Endothelial cell of umbilical vein (primary cell): ENCODE data around the gene SMTNL2. TPM values are rescaled to one million over a fixed set of nuclear protein-coding genes. Genes with fewer than 3 reads are reported as not detected.
"Not testable (repeated sequence)": the region's sequence is repeated elsewhere in the genome, so short reads cannot be mapped to it uniquely, and the experiment has no call there.

Experiments
- BruUV-seq: library from RNA; stranded (reverse); fragments of 400-500 nt; replicated peaks from 2 replicates; lab custom pipeline; 2021; lab: Mats Ljungman, UMichigan
- CTCF ChIA-PET: fragments of 300-600, 350-600 bp; sonication (Branson Sonifier 250); formaldehyde crosslinking; loops from one replicate; lab custom pipeline; 2021; ENCODE audit warnings: antibody characterized with exemption, inconsistent platforms; lab: Charles Lee
- POLR2A ChIA-PET: fragments of 300-600, 350-600 bp; sonication (Branson Sonifier 250); formaldehyde crosslinking; loops from one replicate; lab custom pipeline; 2021; ENCODE audit warnings: antibody characterized with exemption, inconsistent platforms; lab: Charles Lee
- DNase-seq: peaks from one replicate; pipeline ENCODE4 v3.0.0-alpha.2; 2011; ENCODE audit warnings: low read depth, low spot score
- FAIRE-seq: peaks from 2 replicates; lab custom pipeline; 2011; peaks lifted over from hg19 to GRCh38; lab: Jason Lieb, UNC
- H2AFZ ChIP-seq: 2 replicates; pipeline ENCODE4 v1.6.0; 2012; ENCODE audit warnings: low read depth, low read length, control low read depth, inconsistent platforms
- H3K27ac ChIP-seq: 2 replicates; pipeline ENCODE4 v1.5.1; 2011; ENCODE audit warnings: low read depth, mild to moderate bottlenecking, control low read depth, low read length, moderate library complexity; ENCODE audit not compliant: insufficient read depth
- H3K27me3 ChIP-seq, 2 experiments: 2 replicates each; pipeline versions ENCODE4 v1.6.0 to v1.6.1; 2011; ENCODE audit warnings: low read length in 2 of 2, mixed read lengths in 1 of 2; ENCODE audit not compliant: control insufficient read depth in 2 of 2, insufficient read depth in 2 of 2
- H3K36me3 ChIP-seq, 2 experiments: 2 replicates in 1 of 2; 3 replicates in 1 of 2; pipeline ENCODE4 v1.5.1; 2011; ENCODE audit warnings: low read length in 2 of 2, mild to moderate bottlenecking in 1 of 2, moderate library complexity in 1 of 2; ENCODE audit not compliant: control insufficient read depth in 2 of 2, insufficient read depth in 2 of 2; ENCODE audit errors: extremely low read depth in 1 of 2
- H3K4me1 ChIP-seq: 3 replicates; pipeline ENCODE4 v1.5.1; 2011; ENCODE audit warnings: mild to moderate bottlenecking, low read length; ENCODE audit not compliant: control insufficient read depth, insufficient read depth; ENCODE audit errors: extremely low read depth
- H3K4me2 ChIP-seq: 2 replicates; pipeline ENCODE4 v1.6.1; 2011; ENCODE audit warnings: low read length, control low read depth, mixed read lengths; ENCODE audit not compliant: insufficient read depth
- H3K4me3 ChIP-seq, 3 experiments: fragments of 200-600 bp in 1 of 3; sonication (generic), shearing (Covaris generic) in 1 of 3; replicated peaks in 1 of 3; 2 replicates each; pipeline ENCODE4 v1.5.1; 2011 to 2016; ENCODE audit warnings: control low read depth in 3 of 3, low read length in 3 of 3, mild to moderate bottlenecking in 2 of 3, inconsistent platforms in 1 of 3, low read depth in 1 of 3, moderate library complexity in 1 of 3; ENCODE audit not compliant: insufficient read depth in 1 of 3
- H3K79me2 ChIP-seq: 2 replicates; pipeline ENCODE4 v1.6.0; 2012; ENCODE audit warnings: low read length, inconsistent platforms; ENCODE audit not compliant: control insufficient read depth, insufficient read depth
- H3K9ac ChIP-seq: replicated peaks from 2 replicates; pipeline ENCODE3; 2011; ENCODE audit warnings: low read length, control low read depth; ENCODE audit not compliant: insufficient read depth; ENCODE audit errors: extremely low read depth
- H3K9me1 ChIP-seq: replicated peaks from 3 replicates; pipeline ENCODE4 v1.6.0; 2011; ENCODE audit warnings: mild to moderate bottlenecking, low read length; ENCODE audit not compliant: control insufficient read depth, insufficient read depth; ENCODE audit errors: extremely low read depth
- H3K9me3 ChIP-seq: replicated peaks from 2 replicates; pipeline ENCODE4 v1.5.1; 2012; ENCODE audit warnings: low read length, inconsistent platforms; ENCODE audit not compliant: control insufficient read depth, insufficient read depth
- H4K20me1 ChIP-seq: replicated peaks from 2 replicates; pipeline ENCODE3; 2011; ENCODE audit warnings: mild to moderate bottlenecking, low read length; ENCODE audit not compliant: control insufficient read depth, insufficient read depth; ENCODE audit errors: extremely low read depth
- EZH2 ChIP-seq: IDR thresholded peaks from 2 replicates; pipeline ENCODE4 v1.6.1; 2012; ENCODE audit warnings: borderline replicate concordance, low read depth, mild to moderate bottlenecking, moderate library complexity, low read length, inconsistent platforms; ENCODE audit not compliant: severe bottlenecking
- JUN ChIP-seq: IDR thresholded peaks from 2 replicates; pipeline ENCODE4 v1.6.1; 2011; ENCODE audit warnings: borderline replicate concordance, low read depth; ENCODE audit not compliant: insufficient read length, insufficient read depth
- MAX ChIP-seq: IDR thresholded peaks from 2 replicates; pipeline ENCODE4 v1.6.1; 2011; ENCODE audit not compliant: insufficient read depth, insufficient read length
- MYC ChIP-seq: IDR thresholded peaks from one replicate; pipeline ENCODE4 v1.6.1; 2011; ENCODE audit warnings: mild to moderate bottlenecking, low read depth, low read length
- POLR2A ChIP-seq: IDR thresholded peaks from 2 replicates; pipeline ENCODE4 v1.6.1; 2012; ENCODE audit warnings: low read depth, mild to moderate bottlenecking, control low read depth, low read length
- POLR2AphosphoS5 ChIP-seq: IDR thresholded peaks from 2 replicates; pipeline ENCODE4 v1.6.1; 2012; ENCODE audit warnings: low read depth, mild to moderate bottlenecking, control low read depth, low read length, moderate library complexity; ENCODE audit not compliant: insufficient read depth
- dilution Hi-C: fragments of 300-500 bp; cut with MboI; formaldehyde crosslinking; loops from one replicate; pipeline ENCODE4 v1.15.0; 2019; ENCODE audit warnings: low sequenced_read_pairs; ENCODE audit not compliant: extremely low pct_ligation_motif_present
- intact Hi-C: fragments of 100-400 bp; cut with micrococcal nuclease; formaldehyde crosslinking; loops from one replicate; pipeline ENCODE4 v1.10.0; 2022
- polyA plus RNA-seq, 4 experiments: library from polyadenylated mRNA; depleted of rRNA in 3 of 4; stranded (reverse) in 3 of 4; unstranded in 1 of 4; fragments of >200 nt; gene quantifications; 2 replicates each; pipeline versions ENCODE4 v1.2.1 to v1.2.3, GENCODE V29; 2011 to 2012; ENCODE audit warnings: missing spikeins in 1 of 4
- total RNA-seq: library from RNA; stranded (reverse); gene quantifications from 2 replicates; pipeline ENCODE4 v1.2.3, GENCODE V29; 2021

SMTNL2 gene
- total and polyA plus RNA-seq, 2 donors (not counting 3 experiments of a cell fraction or from before 2014, with no cell fraction given), result not detected

DNA sequence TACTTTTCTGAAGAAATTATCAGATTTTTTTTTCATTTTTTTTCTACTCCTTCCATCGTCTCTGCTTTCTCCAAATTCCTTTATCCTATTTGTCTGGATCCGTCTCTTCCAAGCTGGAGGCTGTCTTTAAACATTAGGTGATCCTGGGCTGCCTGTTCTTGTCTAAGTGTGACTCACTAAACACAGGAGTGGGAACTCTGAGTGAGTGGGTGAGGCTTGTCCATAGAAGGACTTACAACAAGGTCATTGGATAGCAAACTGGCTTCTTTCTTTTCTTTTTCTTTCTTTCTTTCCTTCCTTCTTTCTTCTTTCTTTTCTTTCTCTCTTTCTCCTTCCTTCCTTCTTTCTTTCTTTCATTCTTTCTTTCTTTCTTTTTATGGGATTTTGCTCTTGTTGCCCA lies 38.9 kb downstream of the SMTNL2 start:
- no TSS peak for BruUV-seq
- ChIA-PET POLR2A (no interaction called here), CTCF (interaction anchor here (1.1 to 7.0 kb wide), 2 partner anchors 10 to 55 kb away, joined by 3 to 213 read pairs; no protein-coding TSS in a partner anchor)

DNA sequence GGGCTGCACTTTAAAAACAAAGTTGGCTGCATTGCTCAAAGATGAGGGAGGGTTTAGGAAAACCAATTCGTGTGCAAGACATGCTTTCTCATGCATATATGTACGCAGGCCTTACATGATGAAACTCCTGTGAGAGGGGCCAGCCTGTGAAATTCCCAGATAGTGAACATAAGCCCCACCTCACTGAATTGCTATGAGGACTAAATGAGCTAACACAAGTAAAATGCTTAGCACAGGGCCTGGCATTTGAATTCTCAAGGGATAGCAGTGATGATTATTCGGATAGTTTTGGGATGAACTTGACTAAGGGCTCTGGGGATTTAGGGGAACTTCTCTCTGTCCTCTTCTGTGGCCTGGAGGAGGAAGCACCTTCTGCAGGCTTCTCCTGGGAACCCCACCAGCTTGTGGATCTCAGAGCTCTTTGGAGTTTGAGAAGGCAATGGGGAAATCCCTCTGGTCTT lies 40.2 kb downstream of the SMTNL2 start:
- H3K36me3 ChIP-seq, DNase-seq, H3K4me1 ChIP-seq, H3K9me3 ChIP-seq, H2AFZ ChIP-seq, dilution Hi-C loops, FAIRE-seq, H3K4me2 ChIP-seq, H3K27ac ChIP-seq, BruUV-seq, H3K79me2 ChIP-seq, H3K9me1 ChIP-seq, H3K4me3 ChIP-seq, intact Hi-C loops, POLR2A ChIA-PET, H4K20me1 ChIP-seq, H3K9ac ChIP-seq: not testable (repeated sequence)
- peaks cover 12 to 16% of the 10 kb centered on the region in 2 experiments for H3K27me3 ChIP-seq
- CTCF ChIA-PET, result interaction anchor here (0.8 to 7.0 kb wide), 8 partner anchors 8 to 204 kb away, joined by 3 to 213 read pairs (median 4); partner anchors contain the start of gene SPNS2

More for the DNA sequence above, 38.9 kb downstream of the SMTNL2 start:
- Histone ChIP-seq H3K9ac (no peak overlapping the region), H3K4me3 (no peak overlapping the region), H3K27me3 (peaks cover 12 to 16% of the 10 kb centered on the region in 2 experiments), H4K20me1 (no peaks in the 10 kb centered on the region), H3K79me2 (no peaks in the 10 kb centered on the region), H3K9me3 (no peaks in the 10 kb centered on the region), H3K9me1 (no peaks in the 10 kb centered on the region), H2AFZ (no peak overlapping the region), H3K36me3 (no peaks in the 10 kb centered on the region), H3K27ac (no peak overlapping the region), H3K4me2 (no peak overlapping the region), H3K4me1 (no peaks in the 10 kb centered on the region)
- intact Hi-C loops, result no loop called here
- TF ChIP-seq MYC, result no peak
- no peak for TF ChIP-seq POLR2AphosphoS5
- no peak for TF ChIP-seq MAX
- no peak for TF ChIP-seq POLR2A
- TF ChIP-seq JUN, result no peak
- TF ChIP-seq EZH2, result no peak
- dilution Hi-C loops, result no loop called here
- no peak for FAIRE-seq
- no peak for DNase-seq
